GM23248 (cell line): ENCODE measurements around the gene RPN1. TPM values are rescaled to one million over a fixed set of nuclear protein-coding genes. Genes with fewer than 3 reads are reported as not detected.
"Not testable (repeated sequence)": the region's sequence is repeated elsewhere in the genome, so short reads cannot be mapped to it uniquely, and the experiment has no call there.

Experiments
- DNase-seq: peaks from one replicate; pipeline ENCODE4 v3.0.0-alpha.2; 2015
- H2AFZ ChIP-seq: fragments of 200-600 bp; sonication (generic); 2 replicates; pipeline ENCODE4 v1.6.1; 2016; ENCODE audit warnings: antibody characterized with exemption
- H3F3A ChIP-seq: fragments of 200-600 bp; sonication (generic); 2 replicates; pipeline ENCODE4 v1.6.1; 2016; ENCODE audit warnings: mild to moderate bottlenecking, antibody characterized with exemption, mixed run types; ENCODE audit not compliant: insufficient read depth
- H3K27ac ChIP-seq: fragments of 200-600 bp; sonication (generic); 2 replicates; pipeline ENCODE4 v1.5.1; 2016; ENCODE audit warnings: mild to moderate bottlenecking
- H3K27me3 ChIP-seq: fragments of 200-600 bp; sonication (generic); replicated peaks from 2 replicates; pipeline ENCODE4 v1.6.1; 2016; ENCODE audit warnings: mild to moderate bottlenecking; ENCODE audit not compliant: insufficient read depth
- H3K36me3 ChIP-seq: fragments of 200-600 bp; sonication (generic); 2 replicates; pipeline ENCODE4 v1.6.1; 2016; ENCODE audit warnings: low read depth, mild to moderate bottlenecking
- H3K4me1 ChIP-seq: fragments of 200-600 bp; sonication (generic); 2 replicates; pipeline ENCODE4 v1.6.1; 2016; ENCODE audit warnings: mild to moderate bottlenecking; ENCODE audit not compliant: insufficient read depth
- H3K4me2 ChIP-seq: fragments of 200-600 bp; sonication (generic); one replicate; pipeline ENCODE4 v1.6.1; 2016; ENCODE audit warnings: mild to moderate bottlenecking; ENCODE audit not compliant: unreplicated experiment
- H3K4me3 ChIP-seq: fragments of 200-600 bp; sonication (generic); 2 replicates; pipeline ENCODE4 v1.5.1; 2016; ENCODE audit warnings: mild to moderate bottlenecking
- H3K79me2 ChIP-seq: fragments of 200-600 bp; sonication (generic); 2 replicates; pipeline ENCODE4 v1.6.1; 2016; ENCODE audit warnings: mild to moderate bottlenecking; ENCODE audit not compliant: insufficient read depth
- H3K9ac ChIP-seq: fragments of 200-600 bp; sonication (generic); 2 replicates; pipeline ENCODE4 v1.6.1; 2016; ENCODE audit warnings: mild to moderate bottlenecking
- H3K9me2 ChIP-seq: fragments of 200-600 bp; sonication (generic); 2 replicates; pipeline ENCODE4 v1.6.1; 2016; ENCODE audit warnings: mixed run types, mild to moderate bottlenecking, moderate library complexity; ENCODE audit not compliant: insufficient read depth
- H3K9me3 ChIP-seq: fragments of 200-600 bp; sonication (generic); one replicate; pipeline ENCODE4 v1.6.1; 2017; ENCODE audit warnings: low read depth
- H4K20me1 ChIP-seq: fragments of 200-600 bp; sonication (generic); 2 replicates; pipeline ENCODE4 v1.6.0; 2016; ENCODE audit not compliant: insufficient read depth
- EZH2 ChIP-seq: fragments of 200-600 bp; sonication (generic); IDR thresholded peaks from 2 replicates; pipeline ENCODE4 v1.6.1; 2018; ENCODE audit warnings: antibody characterized with exemption, mild to moderate bottlenecking; ENCODE audit not compliant: insufficient read depth, poor library complexity, severe bottlenecking
- EZH2phosphoT487 ChIP-seq: fragments of 200-600 bp; sonication (generic); IDR thresholded peaks from 2 replicates; pipeline ENCODE4 v1.6.1; 2018; ENCODE audit warnings: antibody characterized with exemption, moderate library complexity, mild to moderate bottlenecking, low read depth; ENCODE audit not compliant: insufficient read depth
- WGBS, 2 experiments: methylation state at CpG; one replicate each; pipeline ENCODE4 v1.1.6; 2015 to 2017; ENCODE audit warnings: low lambda C conversion rate in 2 of 2, low coverage in 1 of 2; ENCODE audit errors: missing lambda C conversion rate in 2 of 2; 5-methylcytosine and 5-hydroxymethylcytosine counted together
- in situ Hi-C: fragments of 300-500 bp; cut with MboI; formaldehyde crosslinking; loops from 2 replicates; pipeline ENCODE4 v1.15.0; 2020
- polyA plus RNA-seq: library from polyadenylated mRNA; unstranded; fragments of >200 nt; fragmentation: Nextera tagmentation; extraction: Ambion mirVana; gene quantifications from 2 replicates; pipeline ENCODE4 v1.2.1, GENCODE V29; 2016
- total RNA-seq: library from RNA; depleted of rRNA; stranded (reverse); fragments of >200 nt; shearing (Covaris generic); gene quantifications from 2 replicates; pipeline ENCODE4 v1.2.3, GENCODE V29; 2014

Gene RPN1
- total and polyA plus RNA-seq, 2 experiments from 2014 or later, result 330 to 393 TPM

GRCh38 chr3:128681369-128681829 is 30.8 kb upstream of the RPN1 start:
- Histone ChIP-seq H3K9me3 (no peaks in the 10 kb centered on the region), H4K20me1 (no peaks in the 10 kb centered on the region), H3K36me3 (no peaks in the 10 kb centered on the region), H3F3A (no peaks in the 10 kb centered on the region), H3K79me2 (no peaks in the 10 kb centered on the region), H3K9me2 (no peaks in the 10 kb centered on the region), H3K4me2 (peak overlapping the region; percentile 80), H3K27ac (peak overlapping the region; percentile 79), H3K9ac (peak overlapping the region; percentile 92), H2AFZ (peak overlapping the region; percentile 88), H3K4me3 (peak overlapping the region; percentile 77), H3K4me1 (no peaks in the 10 kb centered on the region), H3K27me3 (no peaks in the 10 kb centered on the region)
- no peak for DNase-seq
- in situ Hi-C loops, result no loop called here
- 51 to 57% methylated on average over 8 to 9 of the region's 9 CpGs for WGBS, 2 experiments
- no peak for TF ChIP-seq EZH2phosphoT487
- TF ChIP-seq EZH2, result no peak

DNA sequence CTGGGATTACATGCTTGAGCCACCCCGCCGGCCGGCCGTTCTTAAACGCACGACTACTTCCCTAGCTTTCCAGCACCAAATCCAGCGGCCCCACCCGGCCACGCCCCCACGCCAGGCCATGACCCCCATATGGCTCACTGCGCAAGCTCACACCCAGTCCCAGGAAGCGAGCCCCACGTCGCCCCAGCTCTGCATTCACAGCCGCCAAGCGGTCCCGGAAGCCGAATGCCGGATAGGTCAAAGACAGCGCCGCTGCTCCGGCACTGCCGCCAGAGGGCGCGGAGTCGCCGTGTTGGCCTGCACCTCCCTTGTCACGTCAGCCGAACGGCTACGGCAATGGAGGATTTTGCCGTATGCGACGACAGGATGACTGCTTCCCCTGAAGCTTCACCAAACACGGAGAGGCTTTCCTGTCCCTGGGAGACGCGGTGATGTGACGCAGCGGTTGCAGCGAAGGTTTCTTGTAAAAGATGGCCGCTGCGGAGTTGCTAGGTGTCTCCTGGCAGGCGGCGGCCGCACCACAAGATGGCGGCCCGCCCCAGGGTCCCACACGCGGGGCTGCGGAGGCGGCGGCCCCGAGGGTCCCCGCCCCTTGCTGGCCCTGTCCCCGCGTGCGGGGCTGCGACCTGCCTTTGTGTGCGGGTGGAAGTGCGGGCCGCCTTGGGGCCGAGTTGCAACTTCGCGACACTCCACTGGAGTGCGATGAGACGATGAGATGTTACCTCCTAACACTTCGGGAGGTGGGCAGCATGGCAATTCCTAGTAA is 30.2 kb upstream of the RPN1 start:
- 0 to 1% methylated on average over 22 to 55 of the region's 67 CpGs for WGBS, 2 experiments
- in situ Hi-C loops, result no loop called here
- H2AFZ ChIP-seq, result peak overlapping the region; percentile 88

DNA sequence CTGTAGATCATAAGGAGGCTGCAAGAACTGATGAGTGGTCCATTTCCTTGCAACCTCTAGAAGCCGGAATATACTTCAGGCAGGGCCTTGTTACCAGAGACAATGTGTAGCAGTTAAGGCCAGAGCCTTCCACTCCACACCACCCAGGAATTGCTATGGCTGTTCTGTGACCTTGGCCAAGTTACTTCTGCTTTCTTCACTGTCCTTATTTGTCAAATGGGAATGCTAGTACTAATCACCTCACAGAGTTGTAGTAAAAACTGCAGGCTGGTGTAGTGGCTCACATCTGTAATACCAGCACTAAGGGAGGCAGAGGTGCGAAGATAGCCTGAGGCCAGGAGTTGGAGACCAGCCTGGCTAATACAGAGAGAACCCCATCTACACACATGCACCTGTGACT is 28.7 kb upstream of the RPN1 start:
- Histone ChIP-seq H3K9me3 (no peaks in the 10 kb centered on the region), H3K27ac (no peak overlapping the region), H3K79me2 (no peaks in the 10 kb centered on the region), H3F3A (no peaks in the 10 kb centered on the region), H3K4me1 (no peaks in the 10 kb centered on the region), H4K20me1 (no peaks in the 10 kb centered on the region), H3K27me3 (no peaks in the 10 kb centered on the region), H2AFZ (no peak overlapping the region), H3K9ac (no peak overlapping the region), H3K4me2 (no peak overlapping the region), H3K9me2 (no peaks in the 10 kb centered on the region), H3K4me3 (no peak overlapping the region), H3K36me3 (no peaks in the 10 kb centered on the region)
- no peak for DNase-seq
- WGBS, 2 experiments, result 100% methylated on average over 2 of the region's 2 CpGs
- no peak for TF ChIP-seq EZH2phosphoT487
- in situ Hi-C loops, result no loop called here

More for the DNA sequence above, 30.2 kb upstream of the RPN1 start:
- Histone ChIP-seq H3K9me2 (no peaks in the 10 kb centered on the region), H3K36me3 (no peaks in the 10 kb centered on the region), H3F3A (no peaks in the 10 kb centered on the region), H3K9me3 (no peaks in the 10 kb centered on the region), H3K27ac (peak overlapping the region; percentile 79), H3K27me3 (no peaks in the 10 kb centered on the region), H4K20me1 (no peaks in the 10 kb centered on the region), H3K4me1 (no peaks in the 10 kb centered on the region), H3K4me2 (peak overlapping the region; percentile 80), H3K4me3 (peak overlapping the region; percentile 77), H3K79me2 (no peaks in the 10 kb centered on the region), H3K9ac (peak overlapping the region; percentile 92)
- TF ChIP-seq EZH2 (no peak), EZH2phosphoT487 (no peak)
- DNase-seq, result peak; percentile 94

- not testable (repeated sequence) for H3K27ac ChIP-seq, H3K9me2 ChIP-seq
- WGBS, 2 experiments, result 71 to 79% methylated on average over 4 of the region's 4 CpGs
Measured at GRCh38 chr3:128675802-128676201, 25.2 kb upstream of the RPN1 start.

More at GRCh38 chr3:128675802-128676201, 25.2 kb upstream of the RPN1 start:
- H3K9ac ChIP-seq, H3K36me3 ChIP-seq, H3K4me3 ChIP-seq, DNase-seq, H2AFZ ChIP-seq, H3F3A ChIP-seq, H3K4me2 ChIP-seq, H4K20me1 ChIP-seq, H3K27me3 ChIP-seq, H3K9me3 ChIP-seq, H3K79me2 ChIP-seq, H3K4me1 ChIP-seq, in situ Hi-C loops: not testable (repeated sequence)
